Right renal cortex interstitium (tissue), 3 donors: ENCODE results near the gene SPPL2C. TPM values are rescaled to one million over a fixed set of nuclear protein-coding genes. Genes with fewer than 3 reads are reported as not detected.

ENCODE experiments used
- DNase-seq, 3 donors: peaks; one replicate each; pipeline ENCODE4 v3.0.0-alpha.2; 2013; ENCODE audit warnings: low read depth in 3 of 3, low spot score in 2 of 3
- polyA plus RNA-seq, 3 donors: library from polyadenylated mRNA; unstranded; fragments of 120-200 nt; gene quantifications; one replicate each; pipeline ENCODE4 v1.2.1, GENCODE V29; 2013; ENCODE audit not compliant: insufficient read length in 3 of 3

The SPPL2C gene
- polyA plus RNA-seq, 3 donors = not detected

DNA sequence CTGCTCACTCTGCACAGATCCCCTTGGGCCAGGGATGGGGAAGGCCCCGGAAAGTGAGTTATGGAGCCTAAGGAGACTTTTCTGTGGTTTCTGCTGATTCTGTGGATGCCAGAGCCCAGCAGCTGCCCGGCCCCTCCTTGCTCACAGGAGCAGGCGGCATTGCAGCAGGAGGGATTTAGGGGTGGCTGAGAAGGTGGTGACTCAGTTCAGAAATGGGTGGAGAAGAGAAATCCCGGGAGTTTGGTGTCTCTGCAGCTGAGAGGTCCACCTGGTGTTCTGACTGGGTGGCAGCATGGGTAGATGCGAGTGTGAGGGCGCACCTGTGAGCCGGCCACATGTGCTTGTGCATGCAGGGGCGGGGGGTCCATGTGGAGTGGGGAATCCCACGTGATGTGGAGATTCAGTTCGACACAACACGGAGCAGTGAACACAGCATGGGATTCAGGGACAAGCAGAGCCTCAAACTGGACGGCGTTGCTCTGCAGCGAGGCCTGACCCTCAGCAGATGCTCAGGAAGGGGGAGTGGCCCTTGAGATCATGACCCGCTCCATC, 16.0 kb upstream of the SPPL2C start:
- no peak for DNase-seq

DNA sequence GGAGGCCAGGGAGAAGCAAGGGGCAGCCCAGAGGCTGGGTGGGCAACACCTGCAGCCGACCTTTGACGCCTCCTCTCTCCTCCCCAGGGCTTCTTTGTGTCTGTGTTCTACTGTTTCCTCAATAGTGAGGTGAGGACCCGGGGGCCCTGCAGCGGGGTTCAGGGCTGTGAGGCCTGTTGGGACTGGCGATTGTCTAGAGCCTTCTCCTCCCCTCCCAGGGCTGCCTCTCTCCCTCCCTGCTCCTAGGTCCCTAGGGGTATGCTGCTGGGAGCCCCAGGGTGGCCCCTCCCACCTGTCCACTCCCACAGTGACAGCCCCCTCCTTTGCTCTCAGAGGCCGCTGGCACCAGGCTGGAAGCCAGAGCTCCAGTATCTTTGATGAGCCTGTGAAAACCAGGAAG, 10.8 kb upstream of the SPPL2C start:
- DNase-seq = no peak

DNA sequence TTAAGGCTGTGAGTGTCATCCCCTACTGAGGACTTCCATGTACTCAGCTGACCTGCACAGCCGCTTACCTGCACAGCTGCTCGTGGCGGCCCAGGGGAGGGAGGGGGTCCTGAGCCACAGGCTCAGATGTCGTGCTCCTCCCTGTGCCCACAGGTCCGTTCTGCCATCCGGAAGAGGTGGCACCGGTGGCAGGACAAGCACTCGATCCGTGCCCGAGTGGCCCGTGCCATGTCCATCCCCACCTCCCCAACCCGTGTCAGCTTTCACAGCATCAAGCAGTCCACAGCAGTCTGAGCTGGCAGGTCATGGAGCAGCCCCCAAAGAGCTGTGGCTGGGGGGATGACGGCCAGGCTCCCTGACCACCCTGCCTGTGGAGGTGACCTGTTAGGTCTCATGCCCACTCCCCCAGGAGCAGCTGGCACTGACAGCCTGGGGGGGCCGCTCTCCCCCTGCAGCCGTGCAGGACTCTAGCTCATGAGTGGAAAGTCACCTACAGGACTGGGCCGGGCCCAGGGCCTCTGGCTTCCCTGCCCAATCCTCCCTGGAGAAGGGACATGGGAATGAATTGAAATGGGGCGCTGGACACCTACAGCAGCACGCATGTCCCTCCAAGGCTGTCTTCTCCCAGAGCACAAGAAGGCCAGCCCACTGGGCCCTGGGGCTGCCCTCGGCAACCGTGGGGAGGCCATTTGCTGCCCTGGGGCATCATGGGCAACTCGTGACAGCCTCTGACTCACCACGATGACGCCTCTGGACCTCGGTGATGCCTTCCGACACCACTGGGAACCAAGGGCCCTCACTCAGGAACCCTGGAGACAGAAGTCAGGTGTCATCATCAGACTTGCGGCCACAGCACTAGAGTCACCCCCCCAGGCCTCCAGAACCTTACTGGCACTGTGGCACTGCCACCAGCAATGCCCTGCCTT, 9.9 kb upstream of the SPPL2C start:
- no peak for DNase-seq

DNA sequence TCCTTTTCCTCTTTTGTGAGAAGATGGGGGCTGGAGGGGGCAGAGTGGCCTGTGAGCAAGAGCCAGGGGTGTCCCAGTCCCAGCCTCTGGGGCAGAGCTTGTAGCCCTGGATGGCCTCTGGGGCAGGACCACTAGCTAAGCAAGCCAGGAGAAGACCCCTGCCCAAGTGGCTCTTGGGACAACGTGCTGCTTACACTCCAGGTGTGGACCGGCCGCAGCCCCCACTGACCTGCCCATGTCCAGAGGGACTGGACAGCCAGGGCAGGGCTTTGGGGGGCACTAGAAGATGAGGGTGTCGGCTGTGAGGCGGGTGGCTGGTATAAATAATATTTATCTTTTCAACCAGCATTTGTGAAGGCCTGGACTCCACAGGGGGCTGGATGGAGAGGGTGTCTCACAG, 9.2 kb upstream of the SPPL2C start:
- DNase-seq = no peak

DNA sequence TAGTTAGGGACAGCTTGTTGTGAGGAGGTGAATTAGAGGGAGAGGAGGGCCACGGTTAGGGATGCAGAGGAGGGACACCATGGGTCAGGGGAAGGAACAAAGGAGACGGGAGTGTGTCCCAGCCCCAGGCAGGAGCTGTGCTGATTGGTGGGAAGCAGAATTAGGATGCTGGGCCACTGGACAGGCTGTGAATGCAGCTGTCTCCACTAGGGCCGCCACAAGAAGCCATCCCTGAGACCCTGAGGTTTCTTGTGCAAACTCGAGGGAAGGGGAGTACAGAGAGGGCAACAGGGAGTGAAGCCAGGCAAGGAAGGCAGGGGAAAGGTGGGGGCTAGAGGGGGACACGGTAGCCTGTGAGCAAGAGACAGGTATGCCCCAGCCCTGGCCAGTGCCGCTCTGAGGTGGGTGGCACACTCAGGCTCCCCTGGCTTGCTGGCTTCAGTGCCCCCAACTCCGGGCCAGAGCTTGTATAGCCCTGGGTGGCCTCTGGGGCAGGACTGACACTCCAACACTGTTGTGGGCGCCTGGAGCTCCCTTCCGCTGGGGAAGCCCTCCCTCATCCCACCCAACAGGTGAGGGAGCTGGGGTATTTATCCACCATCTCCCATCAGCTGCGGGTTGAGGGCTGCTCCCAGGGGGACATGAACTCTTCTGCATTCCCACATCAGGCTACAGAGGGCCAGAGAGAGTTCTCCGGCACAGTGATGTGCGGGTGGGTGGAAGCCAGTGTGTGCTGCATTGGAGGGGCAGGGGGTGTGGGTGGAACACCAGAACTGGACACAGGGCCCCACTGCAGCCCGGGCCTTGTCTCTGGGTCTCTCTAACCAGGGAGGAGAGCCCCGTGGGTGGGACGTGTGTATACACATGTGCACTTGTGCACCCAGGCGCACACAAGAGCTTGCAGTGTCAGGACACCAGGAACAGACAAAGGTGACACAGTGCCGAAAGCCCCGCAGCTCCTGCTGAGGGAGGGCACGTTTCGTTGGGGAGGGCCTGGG, 8.3 kb upstream of the SPPL2C start:
- DNase-seq = no peak

DNA sequence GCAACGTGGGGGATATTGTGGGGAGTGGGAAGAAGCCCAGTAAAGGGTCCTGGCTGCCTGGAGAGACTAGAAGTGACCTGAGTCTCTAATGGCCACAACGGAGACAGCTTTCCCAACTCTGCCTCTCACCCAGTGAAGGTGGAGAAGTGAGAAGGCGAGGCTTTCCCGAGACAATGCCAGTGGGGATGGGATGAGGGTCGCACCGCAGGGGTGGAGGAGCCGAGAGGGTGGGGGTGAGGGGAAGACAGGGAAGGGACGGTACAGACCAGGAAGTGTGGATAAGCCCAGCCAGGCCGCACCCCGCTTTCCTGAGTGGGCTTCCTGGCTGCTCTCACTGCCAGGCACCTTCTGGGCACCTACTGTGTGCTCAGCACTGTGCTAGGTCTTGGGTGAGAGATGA, 7.5 kb upstream of the SPPL2C start:
- DNase-seq = no peak

DNA sequence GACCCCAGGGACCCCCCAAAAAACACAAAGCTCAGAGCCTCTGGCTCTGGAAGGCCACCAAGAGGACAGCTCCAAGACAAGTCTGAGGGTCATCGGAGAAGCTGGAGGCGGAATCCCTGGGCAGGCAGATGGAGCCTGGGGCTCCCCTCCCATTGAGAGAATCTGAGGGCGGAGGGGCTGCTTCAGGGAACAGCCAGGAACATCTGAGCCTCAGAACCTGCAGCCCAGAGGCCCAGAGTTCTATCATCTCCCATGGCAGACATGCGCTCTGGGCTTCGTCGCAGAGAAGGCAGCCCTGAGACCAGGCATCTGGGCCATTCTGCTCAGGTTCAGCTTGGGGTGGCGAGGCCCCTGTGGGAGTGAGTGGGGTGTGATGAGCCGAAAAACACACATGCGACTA, 7.1 kb upstream of the SPPL2C start:
- DNase-seq = no peak

DNA sequence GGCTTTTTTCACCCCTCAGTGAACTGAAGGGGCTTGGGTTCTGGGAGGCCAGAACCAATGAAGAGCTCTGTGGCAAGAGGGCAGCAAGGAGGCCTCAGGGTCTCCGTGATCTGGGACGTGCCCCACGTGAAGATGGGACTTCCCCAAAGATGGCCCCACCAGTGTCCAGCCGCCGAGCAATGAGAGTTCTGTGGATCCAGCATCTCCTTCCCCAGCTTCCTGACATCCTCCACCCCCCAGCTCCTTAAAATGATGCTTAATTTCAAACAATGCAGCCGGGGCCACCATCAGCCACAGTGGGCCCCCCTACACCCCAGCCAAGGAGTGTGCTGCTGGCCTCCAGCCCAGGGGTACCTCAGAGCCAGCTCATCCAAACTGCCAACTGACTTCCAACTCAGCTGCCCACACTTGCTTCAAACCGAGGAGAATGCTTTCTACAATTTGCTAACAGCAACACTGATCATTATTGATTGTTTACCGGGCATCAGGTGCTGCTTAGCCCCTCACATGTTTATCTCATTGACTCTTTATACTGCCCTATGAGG, 5.9 kb upstream of the SPPL2C start:
- no peak for DNase-seq

DNA sequence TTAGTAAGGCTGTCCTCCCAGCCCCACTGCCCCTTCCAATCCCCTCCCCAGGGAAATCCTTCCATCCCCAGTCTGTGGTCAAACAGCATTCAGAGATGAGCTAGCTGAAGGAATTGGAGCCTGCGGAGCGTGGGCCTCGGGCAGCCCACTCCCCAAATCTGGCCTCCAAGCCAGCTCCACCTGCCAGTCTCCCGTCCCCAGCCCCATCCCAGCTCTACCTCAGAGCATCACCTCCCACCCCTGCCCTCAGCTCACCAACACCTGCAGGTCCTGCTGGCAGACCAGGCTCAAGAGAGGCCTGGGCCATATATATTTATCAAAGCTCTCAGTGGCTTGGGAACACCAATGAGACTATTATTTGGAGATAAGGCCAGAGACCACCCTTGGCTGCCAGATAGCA, 5.2 kb upstream of the SPPL2C start:
- DNase-seq = no peak

DNA sequence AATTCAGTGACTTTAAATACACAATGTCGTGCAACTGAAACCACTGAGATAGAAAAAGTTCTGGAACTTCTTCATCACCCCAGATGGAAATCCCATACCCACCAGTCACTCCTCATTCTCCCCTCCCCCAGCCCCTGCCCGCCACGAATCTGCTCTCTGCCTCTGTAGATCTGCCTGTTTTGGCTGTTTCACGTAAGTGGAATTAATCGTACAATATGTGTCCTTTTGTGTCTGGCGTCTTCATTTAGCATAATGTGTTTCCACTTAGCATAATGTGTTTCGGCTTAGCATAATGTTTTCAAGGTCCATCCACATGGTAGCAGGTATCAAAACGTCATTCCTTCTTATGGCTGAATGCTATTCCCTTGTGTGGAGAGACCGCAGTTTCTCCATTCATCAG, 3.5 kb upstream of the SPPL2C start:
- no peak for DNase-seq

DNA sequence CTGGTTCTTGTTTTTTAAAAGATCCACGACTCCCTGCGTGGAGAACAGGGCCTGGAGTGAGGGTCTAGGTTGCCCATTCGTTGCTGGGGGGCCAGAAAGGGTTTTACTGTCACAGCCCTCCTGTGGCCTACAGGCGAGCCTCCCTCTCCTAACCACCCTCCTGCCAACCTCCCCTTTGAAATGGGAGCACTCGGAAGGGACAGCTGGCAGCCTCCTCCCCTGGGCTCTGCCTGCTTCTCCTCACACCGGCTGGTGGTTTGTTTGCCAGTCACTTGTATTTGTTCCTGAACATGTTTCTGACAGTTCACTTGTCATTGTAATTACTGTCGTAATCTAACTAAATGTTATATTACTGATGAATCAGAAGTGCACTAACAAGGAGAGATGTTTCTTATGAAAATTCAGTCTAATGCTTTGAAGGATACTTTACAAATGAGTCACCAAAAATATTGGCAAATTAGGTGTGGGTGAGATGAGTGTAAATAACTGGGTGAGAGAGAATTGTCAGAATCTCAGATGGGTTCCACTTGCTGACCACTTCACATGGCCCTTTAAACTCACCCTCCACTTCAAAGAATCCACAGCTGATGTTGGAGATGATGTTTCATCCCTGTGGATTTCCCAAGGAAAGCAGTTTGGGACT, 2.7 kb upstream of the SPPL2C start:
- DNase-seq = no peak

DNA sequence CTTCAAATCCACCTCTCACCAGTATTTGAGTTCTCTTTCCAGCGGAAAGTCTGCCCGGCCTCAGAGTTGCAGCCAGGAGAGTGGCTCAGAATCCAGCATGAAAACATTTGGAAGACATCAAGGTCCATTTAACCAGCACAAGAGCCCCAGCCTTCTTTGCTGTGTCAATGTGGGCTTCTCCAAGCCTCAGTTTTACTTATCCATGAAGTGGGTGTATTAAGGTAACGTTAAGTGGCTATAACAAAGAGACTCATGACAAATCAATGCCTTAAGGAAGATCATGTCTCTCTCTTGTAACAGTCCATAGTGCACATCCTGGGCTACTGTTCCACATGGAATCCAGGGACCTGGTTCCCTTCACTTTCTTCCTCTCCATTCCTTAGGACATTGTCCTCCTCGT, 959 bp upstream of the SPPL2C start:
- DNase-seq = no peak

DNA sequence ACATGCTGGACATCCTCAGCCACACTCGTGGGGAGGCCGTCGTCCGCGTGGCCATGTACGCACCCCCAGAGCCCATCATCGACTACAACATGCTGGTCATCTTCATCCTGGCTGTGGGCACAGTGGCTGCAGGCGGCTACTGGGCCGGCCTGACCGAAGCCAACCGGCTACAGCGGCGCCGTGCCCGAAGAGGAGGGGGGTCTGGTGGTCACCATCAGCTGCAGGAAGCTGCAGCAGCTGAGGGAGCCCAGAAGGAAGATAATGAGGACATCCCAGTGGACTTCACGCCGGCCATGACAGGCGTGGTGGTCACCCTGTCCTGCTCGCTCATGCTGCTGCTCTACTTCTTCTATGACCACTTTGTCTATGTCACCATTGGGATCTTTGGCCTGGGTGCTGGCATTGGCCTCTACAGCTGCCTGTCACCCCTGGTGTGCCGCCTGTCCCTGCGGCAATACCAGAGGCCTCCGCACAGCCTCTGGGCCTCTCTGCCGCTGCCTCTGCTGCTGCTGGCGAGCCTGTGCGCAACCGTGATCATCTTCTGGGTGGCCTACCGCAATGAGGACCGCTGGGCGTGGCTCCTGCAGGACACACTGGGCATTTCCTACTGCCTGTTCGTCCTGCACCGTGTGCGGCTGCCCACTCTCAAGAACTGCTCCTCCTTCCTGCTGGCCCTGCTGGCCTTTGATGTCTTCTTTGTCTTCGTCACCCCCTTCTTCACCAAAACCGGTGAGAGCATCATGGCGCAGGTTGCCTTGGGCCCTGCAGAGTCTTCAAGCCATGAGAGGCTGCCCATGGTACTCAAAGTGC, 900 bp downstream of the SPPL2C start:
- no peak for DNase-seq

DNA sequence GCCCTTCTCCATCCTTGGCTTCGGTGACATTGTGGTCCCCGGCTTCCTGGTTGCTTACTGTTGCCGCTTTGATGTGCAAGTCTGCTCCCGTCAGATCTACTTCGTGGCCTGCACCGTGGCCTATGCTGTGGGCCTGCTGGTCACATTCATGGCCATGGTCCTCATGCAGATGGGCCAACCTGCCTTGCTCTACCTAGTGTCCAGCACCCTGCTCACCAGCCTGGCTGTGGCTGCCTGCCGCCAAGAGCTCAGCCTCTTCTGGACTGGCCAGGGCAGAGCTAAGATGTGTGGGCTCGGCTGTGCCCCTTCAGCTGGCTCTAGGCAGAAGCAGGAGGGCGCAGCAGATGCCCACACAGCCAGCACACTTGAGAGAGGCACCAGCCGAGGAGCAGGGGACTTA, 1.5 kb downstream of the SPPL2C start:
- no peak for DNase-seq

DNA sequence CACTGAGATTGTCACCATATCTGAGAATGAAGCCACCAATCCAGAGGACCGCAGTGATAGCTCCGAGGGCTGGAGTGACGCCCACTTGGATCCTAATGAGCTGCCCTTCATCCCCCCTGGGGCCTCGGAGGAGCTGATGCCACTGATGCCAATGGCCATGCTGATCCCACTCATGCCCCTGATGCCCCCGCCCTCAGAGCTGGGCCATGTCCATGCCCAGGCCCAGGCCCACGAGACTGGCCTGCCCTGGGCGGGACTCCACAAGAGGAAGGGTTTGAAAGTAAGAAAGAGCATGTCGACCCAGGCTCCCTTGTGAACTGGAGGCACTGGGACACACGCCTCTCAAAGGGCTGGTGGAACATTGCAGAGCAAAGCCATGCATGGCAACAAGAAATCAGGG, 2.0 kb downstream of the SPPL2C start:
- DNase-seq = no peak

DNA sequence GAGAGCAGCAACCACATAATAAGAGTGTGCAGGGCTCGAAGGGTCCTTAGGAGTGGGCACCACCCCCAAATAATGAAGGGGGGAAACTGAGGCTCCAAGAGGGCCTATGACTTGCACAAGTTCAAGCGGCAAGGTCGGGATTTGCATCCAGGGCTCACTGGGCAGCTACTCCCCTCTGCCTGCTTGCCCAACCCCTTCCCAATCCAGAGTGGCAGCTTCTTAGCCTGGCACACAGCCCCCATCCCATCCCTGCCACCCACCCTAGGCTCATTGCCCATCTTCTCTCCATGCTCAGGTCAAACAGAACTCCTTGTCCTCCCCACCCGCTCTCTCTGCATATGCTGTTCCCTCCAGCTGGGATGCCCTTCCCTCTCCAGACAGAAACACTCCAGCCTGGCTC, 2.4 kb downstream of the SPPL2C start:
- DNase-seq = no peak

DNA sequence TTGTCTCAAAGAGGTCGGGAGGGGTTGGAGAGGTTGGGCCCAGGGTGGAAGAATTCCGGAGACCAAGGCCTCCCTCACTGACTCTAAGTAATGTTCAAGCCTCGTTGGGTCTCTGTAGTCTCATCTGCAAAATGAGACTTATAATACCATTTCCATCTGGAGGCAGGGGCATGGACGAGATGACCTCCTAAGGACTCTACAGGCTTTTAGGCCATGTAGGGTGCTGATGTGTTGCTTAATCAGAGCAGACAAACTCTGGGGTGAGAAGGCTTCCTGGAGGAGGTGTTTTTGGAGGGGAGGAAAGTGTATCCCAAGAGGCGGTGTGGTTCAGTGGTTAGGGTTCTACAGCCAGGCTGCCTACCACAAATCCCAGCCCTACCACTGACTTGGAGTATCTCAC, 3.1 kb downstream of the SPPL2C start:
- DNase-seq = no peak

DNA sequence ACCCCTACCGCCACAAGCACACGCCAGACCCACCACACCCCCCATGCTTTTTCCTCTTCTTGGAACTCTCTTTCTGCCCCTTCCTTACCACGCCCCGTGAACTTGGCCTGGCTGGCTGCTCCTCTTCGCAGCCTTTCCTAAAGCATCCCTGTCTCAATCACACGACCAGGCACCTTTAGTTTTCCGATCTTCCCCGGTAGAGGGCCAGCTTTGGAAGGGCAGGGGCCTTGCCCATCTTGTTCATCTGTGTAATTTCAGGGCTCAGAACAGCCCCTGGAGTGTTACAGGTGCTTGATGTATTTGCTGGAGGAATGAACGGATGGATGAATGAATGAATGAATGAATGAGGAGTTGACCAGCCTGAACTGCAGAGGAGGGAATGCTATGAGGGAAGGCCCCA, 3.7 kb downstream of the SPPL2C start:
- DNase-seq = no peak

DNA sequence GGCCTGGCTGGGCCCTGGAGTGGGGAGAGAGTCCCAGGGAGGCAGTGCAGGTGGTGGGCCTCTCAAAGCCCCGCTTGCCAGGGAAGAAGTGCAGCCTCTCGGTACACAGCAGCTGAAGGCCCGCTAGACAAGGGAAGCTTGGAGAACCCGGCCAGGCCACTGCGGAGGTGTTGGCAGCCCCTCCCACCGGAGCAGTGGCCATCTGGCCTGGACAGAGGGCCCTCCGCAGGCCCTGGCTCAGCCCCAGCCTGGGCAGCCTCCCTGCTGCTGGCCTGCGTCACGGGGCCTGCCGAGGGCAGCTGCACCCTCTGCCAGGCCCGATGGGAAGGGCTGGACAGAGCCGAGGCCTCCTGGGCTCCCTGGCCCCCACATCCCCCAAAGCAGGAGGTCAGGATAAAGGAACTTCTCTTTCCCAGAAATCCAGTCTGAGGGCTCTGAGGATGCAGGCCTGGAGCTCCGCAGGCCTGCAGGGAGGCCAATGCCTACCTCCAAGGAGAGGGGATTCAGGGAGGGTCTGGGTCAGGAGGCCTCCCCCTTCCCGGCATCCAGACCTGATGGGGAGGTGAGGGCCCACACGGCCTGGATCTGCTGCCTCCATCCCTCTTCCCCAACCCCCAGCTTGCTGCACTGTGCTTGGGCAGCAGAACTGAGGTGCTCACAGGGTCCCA, 4.3 kb downstream of the SPPL2C start:
- DNase-seq = no peak
